ENCODE results near the gene NRIP3.
"Not testable (repeated sequence)": the region's sequence is repeated elsewhere in the genome, so short reads cannot be mapped to it uniquely, and the experiment has no call there.

Gene NRIP3

GRCh38 chr11:9015677-9016076 is 11.9 kb upstream of the NRIP3 start:
- peak; percentile 64 for DNase-seq

GRCh38 chr11:9014826-9015225 is 11.0 kb upstream of the NRIP3 start:
- no peak for DNase-seq

DNA sequence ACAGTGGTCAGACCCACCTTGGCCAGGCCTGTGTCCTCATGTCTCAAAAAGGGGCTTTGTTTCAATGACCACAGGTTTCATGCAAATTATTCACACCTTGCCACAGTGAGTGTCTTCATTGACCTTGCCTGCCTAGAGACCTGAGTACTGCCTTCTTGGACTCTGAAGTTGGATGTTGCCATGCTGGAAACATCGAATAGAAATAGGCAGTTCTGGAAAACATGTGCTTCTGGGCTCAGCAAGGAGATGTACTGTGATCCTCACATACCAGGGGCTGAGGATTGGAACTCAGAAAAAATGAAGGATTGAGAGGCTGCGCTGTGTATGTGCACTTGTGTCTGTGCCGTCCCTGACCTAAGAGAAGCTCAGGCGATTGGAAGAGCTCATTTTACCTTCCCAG is 9.6 kb upstream of the NRIP3 start:
- DNase-seq = no peak

- not testable (repeated sequence) for DNase-seq
These were observed 5.7 kb upstream of the NRIP3 start for GRCh38 chr11:9009538-9009937.

- DNase-seq = no peak
These were observed 4.9 kb upstream of the NRIP3 start for GRCh38 chr11:9008661-9009060.

DNA sequence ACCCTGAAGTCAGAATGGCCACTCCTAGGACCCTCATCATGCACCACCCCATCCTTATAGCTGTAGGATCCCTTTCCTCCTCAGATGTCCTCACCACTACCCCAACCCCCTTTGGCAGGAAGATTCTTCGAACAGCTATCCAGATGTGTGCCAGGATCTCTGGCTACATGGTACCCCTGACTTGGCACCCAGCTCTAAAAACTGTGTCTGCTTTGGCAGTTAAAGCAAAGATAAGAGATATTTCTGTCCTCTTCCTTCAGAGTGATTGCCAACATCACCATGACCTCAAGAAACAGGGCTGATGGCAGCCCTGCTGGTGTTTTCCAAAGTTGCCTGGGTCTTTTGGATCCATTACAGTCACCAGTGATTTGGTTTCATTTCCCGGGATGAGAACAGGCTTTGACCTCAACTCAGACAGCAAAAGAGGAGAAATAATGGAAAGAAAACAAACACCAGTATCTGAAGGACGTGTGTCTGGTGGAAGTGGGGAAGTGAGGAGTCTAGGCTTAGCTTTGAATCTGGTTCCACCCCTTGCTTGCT is 4.3 kb upstream of the NRIP3 start:
- DNase-seq = no peak

DNA sequence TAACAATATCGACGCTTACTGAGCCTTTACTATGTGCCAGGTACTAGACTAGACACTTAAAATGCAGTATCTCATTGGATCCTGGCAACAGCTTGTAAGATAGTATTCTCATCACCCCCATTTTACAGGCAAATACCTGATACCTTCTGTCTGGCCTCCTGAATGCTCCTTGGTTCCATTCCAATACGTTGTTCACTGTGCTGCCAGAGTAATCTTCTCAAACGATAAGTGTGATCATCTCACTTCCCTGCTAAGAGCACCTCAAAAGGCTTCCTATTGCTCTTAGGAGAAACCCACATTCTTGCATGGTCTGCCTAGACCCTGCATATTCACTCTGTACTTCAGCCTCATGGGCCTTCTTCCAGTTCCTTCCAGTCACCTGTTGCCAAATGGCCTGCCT is 1.3 kb upstream of the NRIP3 start:
- no peak for DNase-seq

DNA sequence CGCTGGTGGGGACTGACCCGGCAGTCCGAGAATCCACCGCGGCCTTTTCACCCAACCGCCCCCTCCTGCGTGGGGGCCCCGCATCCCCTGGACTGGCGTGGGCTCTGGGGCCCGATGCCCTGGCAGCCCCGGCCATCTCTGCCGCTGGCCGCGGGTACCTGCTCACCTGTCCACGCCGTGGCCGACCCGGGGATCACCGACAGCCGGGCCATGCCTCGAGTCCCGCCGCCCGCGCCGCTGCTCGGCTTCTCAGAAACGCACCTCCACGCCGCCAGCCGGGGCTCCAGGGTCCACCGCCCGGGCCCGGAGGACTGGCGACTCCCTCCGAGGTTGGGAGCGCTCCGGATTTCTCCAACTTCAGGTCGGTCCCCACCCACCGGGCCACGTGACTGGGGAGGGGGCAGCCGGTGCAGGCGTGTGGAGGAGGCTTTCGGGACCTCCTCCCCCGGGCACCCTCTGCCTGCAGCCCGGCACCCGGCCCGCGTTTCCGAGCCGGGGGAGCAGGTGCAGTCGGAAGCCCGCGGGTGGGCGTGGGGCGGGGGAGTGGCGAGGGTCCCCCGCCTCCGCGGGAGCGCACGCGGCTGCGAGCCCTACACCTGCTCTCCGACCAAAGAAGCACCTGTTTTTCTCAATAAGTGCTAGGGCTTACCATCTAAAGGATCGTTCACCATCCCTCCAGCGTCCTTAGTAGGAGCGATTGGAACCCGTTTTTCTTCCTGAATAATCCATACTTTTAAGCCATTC is 554 bp upstream of the NRIP3 start:
- no peak for DNase-seq

DNA sequence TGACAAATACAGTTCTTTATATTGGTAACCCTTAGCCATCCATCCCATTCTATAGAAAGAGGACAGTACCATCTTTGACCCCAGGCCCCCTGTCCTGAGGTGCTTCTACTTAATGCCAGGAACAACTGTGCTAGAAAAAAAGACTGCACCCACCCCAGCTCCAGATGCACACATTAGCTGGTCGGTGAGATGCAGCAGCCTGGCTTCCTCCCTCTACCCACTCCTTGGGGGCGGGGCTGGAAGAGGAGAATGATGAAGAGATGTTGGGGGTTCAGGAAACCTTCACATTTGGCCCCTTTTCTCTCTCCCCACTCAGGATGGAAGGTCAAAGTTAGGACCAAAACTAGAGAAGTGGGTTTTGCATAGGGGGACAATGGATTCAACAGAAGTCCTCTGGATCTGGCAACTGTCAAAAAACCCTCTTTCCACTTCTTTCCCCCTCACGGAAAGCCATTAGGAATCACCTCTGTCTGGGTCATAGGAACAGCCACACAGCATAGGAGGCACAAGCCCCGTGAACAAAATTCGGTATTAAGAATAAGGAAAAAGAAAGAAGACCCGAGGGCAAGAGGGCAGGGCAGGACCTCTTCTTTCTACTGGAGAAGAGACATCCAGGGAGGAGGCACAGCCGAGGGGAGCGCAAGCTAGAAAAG is 755 bp downstream of the NRIP3 start:
- DNase-seq = no peak

DNA sequence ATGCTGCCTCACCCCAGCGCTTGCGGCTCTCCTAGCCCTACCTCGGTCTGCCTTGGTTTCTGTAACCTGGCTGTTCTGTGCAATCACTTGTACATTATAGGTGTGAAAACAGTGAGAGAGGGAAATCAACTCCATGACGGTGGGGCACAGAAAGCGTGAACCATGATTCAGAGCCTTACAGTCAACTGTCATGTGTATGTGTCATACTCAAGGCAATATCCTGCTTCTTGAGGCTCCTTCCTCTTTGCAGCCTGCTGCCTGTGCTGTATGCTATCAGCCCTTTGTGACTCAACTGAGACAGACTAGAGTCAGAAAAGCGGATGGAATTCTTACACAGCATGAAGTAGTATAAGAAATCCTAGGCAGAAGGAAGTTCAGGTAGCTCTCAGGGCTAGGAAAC is 2.1 kb downstream of the NRIP3 start:
- peak; percentile 85 for DNase-seq

GRCh38 chr11:8998017-8998416 is 5.8 kb downstream of the NRIP3 start:
- DNase-seq = no peak

DNA sequence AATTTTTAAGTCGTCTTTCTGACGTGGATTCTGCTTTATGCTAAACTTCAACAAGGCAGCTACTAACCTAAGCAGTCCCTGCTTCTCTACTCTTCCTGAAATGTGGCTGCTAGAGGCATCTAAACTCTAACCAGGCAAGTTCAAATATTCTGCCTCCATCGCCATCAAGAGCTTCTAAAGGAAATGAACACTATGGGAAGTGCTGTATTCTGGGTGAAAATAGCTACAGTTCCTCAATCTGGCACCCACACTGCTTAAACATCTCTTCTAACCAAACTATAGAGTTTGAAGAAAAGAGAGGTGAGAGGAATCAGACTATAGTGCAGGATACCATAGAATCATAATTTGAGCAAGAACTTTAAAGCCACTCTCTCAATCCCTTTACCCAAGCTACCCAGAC is 6.3 kb downstream of the NRIP3 start:
- no peak for DNase-seq

GRCh38 chr11:8989453-8989852 is 14.3 kb downstream of the NRIP3 start:
- peak; percentile 49 for DNase-seq

DNA sequence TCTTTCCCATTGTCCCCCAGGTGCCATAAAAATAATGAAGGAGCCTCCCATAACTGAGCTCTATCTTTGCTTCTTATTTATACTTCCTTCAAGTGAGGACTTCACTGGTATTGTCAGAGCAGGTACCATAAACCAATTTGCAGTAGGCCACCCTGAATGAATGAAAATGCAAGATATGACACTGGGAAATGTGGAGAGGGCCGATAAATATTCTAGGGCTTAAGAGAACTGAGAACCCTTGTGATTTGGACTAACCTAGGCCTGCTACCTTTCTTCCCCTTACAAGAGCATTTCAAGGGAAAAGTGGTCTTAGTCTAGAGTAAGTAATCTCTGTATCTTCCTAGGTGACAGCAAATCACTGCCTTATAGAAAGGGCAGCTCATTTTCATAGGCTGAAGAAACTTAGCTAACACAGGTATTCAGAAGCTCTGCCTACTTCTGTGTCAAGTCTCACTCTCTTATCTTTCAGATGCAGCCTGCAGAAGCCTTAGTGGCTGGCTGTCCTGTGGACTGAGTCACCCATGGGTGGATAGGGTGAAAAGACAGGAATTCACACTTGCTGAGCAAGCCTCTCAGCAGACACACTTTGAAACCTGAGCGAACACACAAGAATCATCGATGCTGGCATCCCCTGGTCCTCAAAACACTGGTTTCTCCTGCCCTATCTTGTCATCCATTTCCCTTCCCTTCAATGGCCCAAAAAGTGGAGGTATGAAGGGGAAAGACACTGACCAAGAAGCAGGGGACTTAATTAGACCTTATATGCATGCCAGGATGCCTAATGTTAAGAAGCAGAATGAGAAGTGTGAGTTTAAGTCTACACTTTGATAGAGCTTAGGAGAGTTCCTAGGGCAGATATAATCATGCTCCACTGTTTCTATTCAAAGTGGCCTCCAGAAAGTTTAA is 15.2 kb downstream of the NRIP3 start:
- DNase-seq = peak; percentile 49

GRCh38 chr11:8987446-8987845 is 16.4 kb downstream of the NRIP3 start:
- DNase-seq = no peak

GRCh38 chr11:8986772-8987171 is 17.0 kb downstream of the NRIP3 start:
- DNase-seq = not testable (repeated sequence)

DNA sequence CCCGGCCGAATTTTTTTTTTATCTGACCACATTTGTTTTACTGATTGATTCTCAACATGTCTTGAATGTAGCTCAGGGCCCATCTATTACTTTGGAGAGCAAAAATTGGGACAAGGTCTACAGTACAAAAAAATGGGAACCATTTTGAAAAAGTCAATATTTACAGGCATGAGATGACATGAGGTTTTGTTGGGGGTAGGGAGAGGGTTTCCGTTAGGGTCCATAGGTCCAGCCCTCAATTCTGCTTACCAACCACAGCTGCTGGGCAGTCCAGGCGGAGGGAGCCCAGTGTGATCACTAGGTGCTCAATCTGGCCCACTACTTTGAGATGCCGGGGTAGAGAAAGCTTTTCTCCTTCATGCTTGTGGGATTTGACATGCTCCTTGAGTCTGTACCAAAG is 18.3 kb downstream of the NRIP3 start:
- no peak for DNase-seq

DNA sequence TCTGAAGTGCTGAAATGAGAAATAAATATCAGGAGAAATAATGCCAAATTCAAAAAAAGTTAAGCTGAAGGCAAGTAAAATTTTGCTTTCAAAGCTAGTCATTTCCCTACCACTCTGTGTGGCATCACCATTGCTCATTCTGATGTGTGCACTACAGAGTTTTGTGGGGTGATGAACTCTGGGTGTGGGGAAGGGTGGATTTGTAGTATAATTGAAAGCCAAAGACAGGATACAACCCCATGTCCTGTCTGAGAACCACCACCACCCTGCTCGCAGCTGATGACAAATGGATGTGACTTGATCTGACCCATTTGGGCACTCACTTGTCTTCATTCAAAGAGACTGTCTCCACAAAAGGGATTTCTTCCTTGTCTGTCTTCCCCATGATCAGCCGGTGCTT is 20.2 kb downstream of the NRIP3 start:
- DNase-seq = no peak

- DNase-seq = no peak
These were observed 23.3 kb downstream of the NRIP3 start for GRCh38 chr11:8980485-8980884.

DNA sequence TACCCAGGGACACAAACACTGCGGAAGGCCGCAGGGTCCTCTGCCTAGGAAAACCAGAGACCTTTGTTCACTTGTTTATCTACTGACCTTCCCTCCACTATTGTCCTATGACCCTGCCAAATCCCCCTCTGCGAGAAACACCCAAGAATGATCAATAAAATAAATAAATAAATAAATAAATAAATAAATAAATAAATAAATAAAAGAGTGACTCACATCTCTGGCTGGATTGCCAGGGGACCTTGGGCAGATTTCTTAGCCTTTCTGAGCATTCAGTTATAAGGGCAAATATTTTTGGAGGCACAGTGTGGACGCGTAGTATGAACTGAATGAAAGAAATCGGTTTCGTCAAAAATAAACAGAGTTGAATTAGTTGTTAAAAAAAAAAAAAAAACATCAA is 24.4 kb downstream of the NRIP3 start:
- DNase-seq = not testable (repeated sequence)

- no peak for DNase-seq
These were observed 30.7 kb downstream of the NRIP3 start for GRCh38 chr11:8973121-8973520.

GRCh38 chr11:8971924-8972316 is 31.9 kb downstream of the NRIP3 start:
- DNase-seq = no peak

Measured in fibroblast of skin of abdomen (primary cell).